ENCODE measurements around the gene RAB3C.

RAB3C gene

GRCh38 chr5:58795327-58795726 is 212.5 kb downstream of the RAB3C start:
- H3K36me3 ChIP-seq (replicated peaks): no peaks in the 10 kb centered on the region
- no peaks in the 10 kb centered on the region for H3K9me3 ChIP-seq
- in situ Hi-C loops (cut with MboI; ENCODE audit: low sequenced_read_pairs): no loop called here
- no peak for DNase-seq (ENCODE audit: low spot score in 2 of 2)
- H3K4me1 ChIP-seq: no peaks in the 10 kb centered on the region
- H3K27me3 ChIP-seq (ENCODE audit: low read depth): no peaks in the 10 kb centered on the region
- H3K4me3 ChIP-seq: no peak overlapping the region

DNA sequence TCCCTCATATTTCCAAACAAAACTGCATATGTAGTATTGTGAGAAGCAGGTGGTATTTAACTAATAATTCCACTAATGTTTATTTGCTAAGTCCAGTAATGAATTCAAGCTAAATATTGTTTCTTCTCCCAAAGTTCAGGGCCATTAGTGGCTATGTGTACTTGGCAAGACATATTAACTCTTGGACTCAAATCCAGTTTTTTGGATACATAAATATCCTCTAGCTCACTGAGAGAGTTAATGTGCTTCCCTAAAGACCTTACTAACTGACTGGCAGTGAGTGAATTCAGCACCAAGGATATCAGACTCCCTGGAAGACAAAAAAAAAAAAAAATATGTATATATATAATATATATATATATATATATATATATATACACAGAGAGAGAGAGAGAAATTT is 214.1 kb downstream of the RAB3C start:
- DNase-seq (ENCODE audit: low spot score in 2 of 2): no peak

GRCh38 chr5:58800356-58800755 is 217.5 kb downstream of the RAB3C start:
- no peak for DNase-seq (ENCODE audit: low spot score in 2 of 2)
- H3K4me3 ChIP-seq: no peak overlapping the region
- H3K36me3 ChIP-seq (replicated peaks): no peaks in the 10 kb centered on the region
- in situ Hi-C loops (cut with MboI; ENCODE audit: low sequenced_read_pairs): no loop called here
- H3K4me1 ChIP-seq: no peaks in the 10 kb centered on the region
- H3K9me3 ChIP-seq: no peaks in the 10 kb centered on the region
- peaks cover 2% of the 10 kb centered on the region; the same call in 1 of the 2 replicates for H3K27me3 ChIP-seq (ENCODE audit: low read depth)

More for the DNA sequence above, 214.1 kb downstream of the RAB3C start:
- Histone ChIP-seq H3K4me1 (no peaks in the 10 kb centered on the region), H3K9me3 (no peaks in the 10 kb centered on the region), H3K27me3 (ENCODE audit: low read depth) (no peaks in the 10 kb centered on the region), H3K4me3 (no peak overlapping the region), H3K36me3 (replicated peaks) (no peaks in the 10 kb centered on the region)
- in situ Hi-C loops (cut with MboI; ENCODE audit: low sequenced_read_pairs): no loop called here

- in situ Hi-C loops (cut with MboI; ENCODE audit: low sequenced_read_pairs): no loop called here
- H3K4me1 ChIP-seq: no peaks in the 10 kb centered on the region
- H3K36me3 ChIP-seq (replicated peaks): no peaks in the 10 kb centered on the region
- no peak for DNase-seq (ENCODE audit: low spot score in 2 of 2)
- H3K27me3 ChIP-seq (ENCODE audit: low read depth): peaks cover 2% of the 10 kb centered on the region; the same call in 1 of the 2 replicates
- H3K4me3 ChIP-seq: no peak overlapping the region
- H3K9me3 ChIP-seq: no peaks in the 10 kb centered on the region
Observed at GRCh38 chr5:58800861-58801540, 218.1 kb downstream of the RAB3C start.

DNA sequence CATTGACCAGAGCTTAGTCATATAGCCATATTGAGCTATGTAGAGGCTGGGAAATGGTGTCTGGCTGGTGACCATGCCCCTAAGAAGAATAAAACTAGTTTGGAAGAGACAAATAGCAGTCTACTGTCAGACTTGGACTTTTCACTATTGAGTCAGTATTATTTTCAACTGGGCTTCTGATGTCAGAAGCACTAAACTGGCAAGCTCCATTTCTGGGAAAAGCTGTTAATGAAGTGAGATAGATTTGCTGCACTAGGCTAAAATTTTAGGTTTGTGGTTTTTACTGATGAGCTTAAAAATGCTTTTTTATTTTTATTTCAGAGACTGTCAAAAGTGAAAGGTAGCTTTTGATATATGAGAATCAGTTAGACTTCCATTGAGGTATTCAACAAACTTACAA is 220.2 kb downstream of the RAB3C start:
- Histone ChIP-seq H3K27me3 (ENCODE audit: low read depth) (peaks cover 2% of the 10 kb centered on the region; the same call in 1 of the 2 replicates), H3K9me3 (no peaks in the 10 kb centered on the region), H3K4me1 (no peaks in the 10 kb centered on the region), H3K4me3 (no peak overlapping the region), H3K36me3 (replicated peaks) (no peaks in the 10 kb centered on the region)
- in situ Hi-C loops (cut with MboI; ENCODE audit: low sequenced_read_pairs): no loop called here
- DNase-seq (ENCODE audit: low spot score in 2 of 2): no peak

GRCh38 chr5:58804291-58804690 is 221.4 kb downstream of the RAB3C start:
- in situ Hi-C loops (cut with MboI; ENCODE audit: low sequenced_read_pairs): no loop called here
- no peaks in the 10 kb centered on the region for H3K9me3 ChIP-seq
- H3K4me3 ChIP-seq: no peak overlapping the region
- no peak for DNase-seq (ENCODE audit: low spot score in 2 of 2)
- H3K27me3 ChIP-seq (ENCODE audit: low read depth): peaks cover 2% of the 10 kb centered on the region; the same call in 1 of the 2 replicates
- H3K4me1 ChIP-seq: no peaks in the 10 kb centered on the region
- H3K36me3 ChIP-seq (replicated peaks): no peaks in the 10 kb centered on the region

- DNase-seq (ENCODE audit: low spot score in 2 of 2): no peak
- in situ Hi-C loops (cut with MboI; ENCODE audit: low sequenced_read_pairs): no loop called here
- Histone ChIP-seq H3K36me3 (replicated peaks) (no peaks in the 10 kb centered on the region), H3K27me3 (ENCODE audit: low read depth) (no peaks in the 10 kb centered on the region), H3K4me3 (no peak overlapping the region), H3K4me1 (no peaks in the 10 kb centered on the region), H3K9me3 (no peaks in the 10 kb centered on the region)
Observed at GRCh38 chr5:58810086-58810485, 227.2 kb downstream of the RAB3C start.

- H3K4me3 ChIP-seq: no peak overlapping the region
- no peak for DNase-seq (ENCODE audit: low spot score in 2 of 2)
- in situ Hi-C loops (cut with MboI; ENCODE audit: low sequenced_read_pairs): no loop called here
- H3K27me3 ChIP-seq (ENCODE audit: low read depth): no peaks in the 10 kb centered on the region
- H3K9me3 ChIP-seq: no peaks in the 10 kb centered on the region
- H3K4me1 ChIP-seq: no peaks in the 10 kb centered on the region
- no peaks in the 10 kb centered on the region for H3K36me3 ChIP-seq (replicated peaks)
Observed at GRCh38 chr5:58813855-58814254, 231.0 kb downstream of the RAB3C start.

DNA sequence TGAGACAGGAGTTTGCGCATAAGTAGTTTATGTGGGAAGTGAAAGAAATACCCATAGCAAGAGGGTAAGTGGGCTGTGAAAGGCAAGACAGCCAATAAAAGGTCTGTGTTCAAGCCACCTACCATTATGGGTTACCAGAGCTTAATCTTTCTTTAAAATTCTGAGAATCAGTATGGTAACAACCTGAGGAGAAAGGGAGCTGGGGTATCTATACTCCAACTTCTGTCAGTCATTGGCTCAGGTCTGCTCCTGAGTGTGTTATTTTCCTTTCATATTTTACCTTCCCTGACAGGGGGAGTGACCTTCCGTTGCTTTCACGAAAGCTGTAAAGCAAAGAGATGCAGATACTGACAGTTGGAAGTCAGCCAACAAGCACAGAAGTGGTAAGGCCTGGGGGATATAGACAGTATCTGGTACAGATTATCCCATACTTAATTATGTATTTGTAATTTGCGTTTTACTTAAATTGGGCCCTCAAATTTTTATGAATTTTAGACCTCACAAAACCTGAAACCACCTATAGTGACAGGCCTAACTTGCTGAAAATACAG is 233.4 kb downstream of the RAB3C start:
- Histone ChIP-seq H3K36me3 (replicated peaks) (no peaks in the 10 kb centered on the region), H3K27me3 (ENCODE audit: low read depth) (no peaks in the 10 kb centered on the region), H3K4me1 (no peaks in the 10 kb centered on the region), H3K9me3 (no peaks in the 10 kb centered on the region), H3K4me3 (no peak overlapping the region)
- in situ Hi-C loops (cut with MboI; ENCODE audit: low sequenced_read_pairs): no loop called here
- DNase-seq (ENCODE audit: low spot score in 2 of 2): no peak

- no peak for DNase-seq (ENCODE audit: low spot score in 2 of 2)
- in situ Hi-C loops (cut with MboI; ENCODE audit: low sequenced_read_pairs): no loop called here
Observed at GRCh38 chr5:58818465-58818864, 235.6 kb downstream of the RAB3C start.

DNA sequence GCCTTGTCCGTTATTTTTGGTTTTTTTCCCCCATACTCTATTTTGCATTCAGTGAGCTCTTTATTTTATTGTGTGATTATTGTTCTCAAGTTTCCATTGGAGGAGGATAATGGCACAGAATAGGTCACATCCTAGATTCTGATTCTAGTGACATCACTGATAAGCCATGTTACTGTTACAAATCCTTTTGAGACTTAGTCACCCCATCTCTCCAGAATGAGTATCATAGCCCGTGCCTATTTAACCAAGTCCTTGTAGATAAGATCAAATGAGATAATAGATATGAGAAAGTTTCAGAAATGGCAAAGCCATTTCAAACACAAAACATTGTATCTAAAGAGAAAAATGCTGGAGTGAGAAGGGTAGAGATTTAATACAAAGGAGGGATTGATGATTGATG is 242.6 kb downstream of the RAB3C start:
- DNase-seq (ENCODE audit: low spot score in 2 of 2): no peak
- Histone ChIP-seq H3K4me1 (no peaks in the 10 kb centered on the region), H3K9me3 (no peaks in the 10 kb centered on the region), H3K36me3 (replicated peaks) (no peaks in the 10 kb centered on the region), H3K4me3 (no peak overlapping the region), H3K27me3 (ENCODE audit: low read depth) (no peaks in the 10 kb centered on the region)
- in situ Hi-C loops (cut with MboI; ENCODE audit: low sequenced_read_pairs): loop anchor here (25.0 kb wide), 1 partner anchor 313 kb away; no protein-coding TSS in a partner anchor

More at GRCh38 chr5:58818465-58818864, 235.6 kb downstream of the RAB3C start:
- Histone ChIP-seq H3K27me3 (ENCODE audit: low read depth) (no peaks in the 10 kb centered on the region), H3K4me1 (no peaks in the 10 kb centered on the region), H3K36me3 (replicated peaks) (no peaks in the 10 kb centered on the region), H3K9me3 (no peaks in the 10 kb centered on the region), H3K4me3 (no peak overlapping the region)

DNA sequence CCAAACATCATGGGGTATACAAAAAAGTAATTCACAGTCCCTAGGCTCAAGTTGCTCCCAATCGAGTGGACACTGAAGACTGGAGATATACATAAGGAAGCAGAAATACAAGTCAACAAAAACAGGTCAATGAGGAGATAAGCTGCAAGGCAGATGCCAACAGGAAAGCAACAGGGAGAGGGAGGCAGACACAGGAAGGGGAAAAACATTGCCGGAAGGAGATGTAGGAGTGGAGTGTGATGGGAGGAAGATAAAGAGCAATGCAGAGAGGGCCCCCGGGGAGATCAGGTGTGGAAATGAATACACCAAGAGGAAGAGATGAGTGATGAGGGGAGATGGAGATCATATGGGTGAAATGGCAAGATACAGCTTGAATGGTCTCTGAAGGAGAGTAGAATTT is 243.0 kb downstream of the RAB3C start:
- no peaks in the 10 kb centered on the region for H3K27me3 ChIP-seq (ENCODE audit: low read depth)
- in situ Hi-C loops (cut with MboI; ENCODE audit: low sequenced_read_pairs): loop anchor here (25.0 kb wide), 1 partner anchor 314 kb away; no protein-coding TSS in a partner anchor
- H3K4me3 ChIP-seq: no peak overlapping the region
- no peaks in the 10 kb centered on the region for H3K4me1 ChIP-seq
- no peaks in the 10 kb centered on the region for H3K9me3 ChIP-seq
- H3K36me3 ChIP-seq (replicated peaks): no peaks in the 10 kb centered on the region
- no peak for DNase-seq (ENCODE audit: low spot score in 2 of 2)

- Histone ChIP-seq H3K4me1 (no peaks in the 10 kb centered on the region), H3K4me3 (no peak overlapping the region), H3K27me3 (ENCODE audit: low read depth) (no peaks in the 10 kb centered on the region), H3K36me3 (replicated peaks) (no peaks in the 10 kb centered on the region), H3K9me3 (no peaks in the 10 kb centered on the region)
- in situ Hi-C loops (cut with MboI; ENCODE audit: low sequenced_read_pairs): loop anchor here (25.0 kb wide), 1 partner anchor 315 kb away; no protein-coding TSS in a partner anchor
- no peak for DNase-seq (ENCODE audit: low spot score in 2 of 2)
Observed at GRCh38 chr5:58827463-58827862, 244.6 kb downstream of the RAB3C start.

GRCh38 chr5:58828258-58828657 is 245.4 kb downstream of the RAB3C start:
- Histone ChIP-seq H3K4me3 (no peak overlapping the region), H3K27me3 (ENCODE audit: low read depth) (no peaks in the 10 kb centered on the region), H3K36me3 (replicated peaks) (no peaks in the 10 kb centered on the region), H3K9me3 (no peaks in the 10 kb centered on the region), H3K4me1 (no peaks in the 10 kb centered on the region)
- DNase-seq (ENCODE audit: low spot score in 2 of 2): no peak
- in situ Hi-C loops (cut with MboI; ENCODE audit: low sequenced_read_pairs): loop anchor here (25.0 kb wide), 1 partner anchor 316 kb away; no protein-coding TSS in a partner anchor

Data from HAP-1 (cell line).